CMK (cell line): Measurements from ENCODE around the gene MAGI2.

Experiments
- DNase-seq: peaks from one replicate; pipeline ENCODE4 v3.0.0-alpha.2; 2010; ENCODE audit warnings: low read depth

MAGI2 gene

GRCh38 chr7:78479348-78479747 lies 974.1 kb downstream of the MAGI2 start:
- DNase-seq, result no peak

GRCh38 chr7:78476851-78477405 lies 976.5 kb downstream of the MAGI2 start:
- DNase-seq, result no peak

- DNase-seq, result no peak
Observed at GRCh38 chr7:78473571-78474301, 979.7 kb downstream of the MAGI2 start.

GRCh38 chr7:78473021-78473420 lies 980.4 kb downstream of the MAGI2 start:
- DNase-seq, result no peak

GRCh38 chr7:78472519-78472918 lies 980.9 kb downstream of the MAGI2 start:
- DNase-seq, result no peak

GRCh38 chr7:78465894-78466293 lies 987.6 kb downstream of the MAGI2 start:
- no peak for DNase-seq

GRCh38 chr7:78463039-78463438 lies 990.4 kb downstream of the MAGI2 start:
- no peak for DNase-seq

- no peak for DNase-seq
Observed at GRCh38 chr7:78450706-78451105, 1002.8 kb downstream of the MAGI2 start.

GRCh38 chr7:78448911-78449310 lies 1004.6 kb downstream of the MAGI2 start:
- no peak for DNase-seq

GRCh38 chr7:78444267-78444666 lies 1009.2 kb downstream of the MAGI2 start:
- no peak for DNase-seq

GRCh38 chr7:78443811-78444210 lies 1009.7 kb downstream of the MAGI2 start:
- no peak for DNase-seq

GRCh38 chr7:78441737-78442136 lies 1011.7 kb downstream of the MAGI2 start:
- DNase-seq, result no peak

- no peak for DNase-seq
Observed at GRCh38 chr7:78438433-78438832, 1015.0 kb downstream of the MAGI2 start.

- no peak for DNase-seq
Observed at GRCh38 chr7:78437118-78437517, 1016.3 kb downstream of the MAGI2 start.

GRCh38 chr7:78435355-78435754 lies 1018.1 kb downstream of the MAGI2 start:
- DNase-seq, result no peak

GRCh38 chr7:78434281-78434680 lies 1019.2 kb downstream of the MAGI2 start:
- no peak for DNase-seq

- no peak for DNase-seq
Observed at GRCh38 chr7:78433421-78433820, 1020.0 kb downstream of the MAGI2 start.

GRCh38 chr7:78429878-78430277 lies 1023.6 kb downstream of the MAGI2 start:
- no peak for DNase-seq

GRCh38 chr7:78427209-78427608 lies 1026.3 kb downstream of the MAGI2 start:
- no peak for DNase-seq

- DNase-seq, result no peak
Observed at GRCh38 chr7:78420001-78420400, 1033.5 kb downstream of the MAGI2 start.

GRCh38 chr7:78417180-78417853 lies 1036.2 kb downstream of the MAGI2 start:
- no peak for DNase-seq

- no peak for DNase-seq
Observed at GRCh38 chr7:78413568-78413967, 1039.9 kb downstream of the MAGI2 start.

- DNase-seq, result no peak
Observed at GRCh38 chr7:78412216-78412858, 1041.1 kb downstream of the MAGI2 start.
